Bronchial epithelial cell (primary cell): ENCODE measurements around the gene DYNLT3. TPM values are rescaled to one million over a fixed set of nuclear protein-coding genes. Genes with fewer than 3 reads are reported as not detected.

Source experiments
- DNase-seq: peaks from one replicate; pipeline ENCODE4 v3.0.0-alpha.2; 2010; ENCODE audit warnings: low read depth
- FAIRE-seq: peaks from 2 replicates; lab custom pipeline; 2011; peaks lifted over from hg19 to GRCh38; lab: Jason Lieb, UNC
- H3K27me3 ChIP-seq: 2 replicates; pipeline ENCODE4 v1.5.1; 2011; ENCODE audit warnings: low read length; ENCODE audit not compliant: control insufficient read depth, insufficient read depth
- H3K36me3 ChIP-seq: 2 replicates; pipeline ENCODE4 v1.5.1; 2011; ENCODE audit warnings: low read length; ENCODE audit not compliant: control insufficient read depth, insufficient read depth
- H3K4me3 ChIP-seq: 2 replicates; pipeline ENCODE4 v1.5.1; 2011; ENCODE audit warnings: mild to moderate bottlenecking, low read depth, low read length, control low read depth
- total RNA-seq: library from RNA; depleted of rRNA; stranded (reverse); fragments of >200 nt; gene quantifications from 2 replicates; pipeline ENCODE4 v1.2.1, GENCODE V29; 2014
- TF ChIP-seq, protein P1 (sequence below): IDR thresholded peaks from 2 replicates; pipeline ENCODE4 v1.5.1; 2011; ENCODE audit warnings: mild to moderate bottlenecking, moderate library complexity, low read length, control low read depth, inconsistent platforms; ENCODE audit not compliant: insufficient read depth, severe bottlenecking

Gene DYNLT3
- total RNA-seq, 1 donor from 2014 or later, result 38.7 TPM

DNA sequence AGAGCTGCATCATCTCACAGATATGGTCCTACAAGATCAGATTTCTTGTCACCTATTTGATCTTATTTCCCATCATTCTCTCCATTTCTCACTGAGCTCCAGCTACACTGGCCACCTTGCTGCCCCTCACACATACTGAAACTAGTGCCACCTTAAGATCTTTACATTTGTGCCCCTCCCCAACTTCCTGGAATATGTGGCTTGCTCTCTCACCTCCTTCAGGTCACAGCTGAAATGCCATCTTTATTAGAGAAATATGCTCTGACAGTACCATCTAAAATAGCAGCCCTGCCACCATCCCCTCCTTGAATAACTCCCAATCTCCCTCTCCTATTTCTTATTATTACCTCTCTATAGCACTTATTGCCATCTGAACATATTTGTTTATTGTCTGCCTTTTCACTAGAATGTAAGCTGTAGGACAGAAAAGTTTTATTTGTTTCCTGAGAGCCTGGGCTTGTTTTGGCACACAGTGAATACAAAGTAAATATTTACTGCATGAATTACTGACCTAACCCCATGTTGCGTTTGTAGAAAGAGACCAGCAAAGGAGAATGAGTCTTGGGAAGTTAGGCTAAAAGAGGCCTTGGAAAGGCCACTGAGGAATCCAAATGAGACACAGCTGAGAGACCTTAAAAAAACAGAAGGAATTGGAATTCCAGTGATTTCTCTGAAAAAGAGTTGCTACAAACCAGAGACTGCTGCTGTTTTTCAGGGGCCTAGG is 22.7 kb downstream of the DYNLT3 start:
- no peak for DNase-seq
- FAIRE-seq, result no peak

DNA sequence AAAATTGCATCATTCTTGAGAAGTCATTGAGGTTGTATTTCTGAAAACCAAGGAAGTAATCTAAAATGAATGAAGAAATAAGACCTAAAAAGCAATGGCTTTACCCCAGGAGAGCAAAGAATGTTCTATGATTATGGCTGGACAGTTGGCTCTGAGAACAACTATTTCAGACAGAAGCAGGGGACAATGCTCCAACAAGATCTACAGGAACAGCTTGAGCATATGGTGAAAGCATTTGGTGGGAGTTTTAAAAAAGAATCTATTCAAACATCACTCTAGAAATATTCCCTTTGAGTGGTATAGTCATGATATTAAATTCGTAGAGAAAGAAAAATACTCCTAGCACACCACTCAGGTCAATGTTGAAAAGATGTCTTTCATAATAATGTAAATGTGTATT is 26.7 kb downstream of the DYNLT3 start:
- FAIRE-seq (no peak), DNase-seq (no peak)
- Histone ChIP-seq H3K36me3 (no peaks in the 10 kb centered on the region), H3K27me3 (no peaks in the 10 kb centered on the region), H3K4me3 (no peak overlapping the region)
- TF ChIP-seq, protein P1, sequence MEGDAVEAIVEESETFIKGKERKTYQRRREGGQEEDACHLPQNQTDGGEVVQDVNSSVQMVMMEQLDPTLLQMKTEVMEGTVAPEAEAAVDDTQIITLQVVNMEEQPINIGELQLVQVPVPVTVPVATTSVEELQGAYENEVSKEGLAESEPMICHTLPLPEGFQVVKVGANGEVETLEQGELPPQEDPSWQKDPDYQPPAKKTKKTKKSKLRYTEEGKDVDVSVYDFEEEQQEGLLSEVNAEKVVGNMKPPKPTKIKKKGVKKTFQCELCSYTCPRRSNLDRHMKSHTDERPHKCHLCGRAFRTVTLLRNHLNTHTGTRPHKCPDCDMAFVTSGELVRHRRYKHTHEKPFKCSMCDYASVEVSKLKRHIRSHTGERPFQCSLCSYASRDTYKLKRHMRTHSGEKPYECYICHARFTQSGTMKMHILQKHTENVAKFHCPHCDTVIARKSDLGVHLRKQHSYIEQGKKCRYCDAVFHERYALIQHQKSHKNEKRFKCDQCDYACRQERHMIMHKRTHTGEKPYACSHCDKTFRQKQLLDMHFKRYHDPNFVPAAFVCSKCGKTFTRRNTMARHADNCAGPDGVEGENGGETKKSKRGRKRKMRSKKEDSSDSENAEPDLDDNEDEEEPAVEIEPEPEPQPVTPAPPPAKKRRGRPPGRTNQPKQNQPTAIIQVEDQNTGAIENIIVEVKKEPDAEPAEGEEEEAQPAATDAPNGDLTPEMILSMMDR, result no peak

More for the DNA sequence above, 22.7 kb downstream of the DYNLT3 start:
- Histone ChIP-seq H3K36me3 (no peaks in the 10 kb centered on the region), H3K4me3 (no peak overlapping the region), H3K27me3 (no peaks in the 10 kb centered on the region)
- TF ChIP-seq, protein P1, result no peak

DNA sequence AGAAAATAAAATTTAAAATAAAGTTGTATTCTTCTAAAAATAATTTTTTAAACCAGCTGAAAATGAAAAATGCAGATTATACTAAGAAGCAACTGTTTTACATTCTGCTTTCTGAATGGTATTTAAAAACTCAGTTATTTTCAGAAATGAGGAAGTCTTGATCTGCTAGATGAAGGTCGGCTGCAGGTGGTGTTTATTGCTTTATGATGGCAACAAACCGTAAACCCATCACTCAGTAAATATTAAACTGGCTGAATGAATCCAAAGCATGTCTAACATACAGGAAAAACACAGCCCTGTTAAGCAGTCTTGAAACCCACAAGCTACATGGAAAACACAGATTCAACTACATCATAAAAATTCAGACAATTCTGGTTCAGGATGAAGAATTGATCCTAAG is 29.3 kb downstream of the DYNLT3 start:
- DNase-seq, result no peak
- no peak for FAIRE-seq
- Histone ChIP-seq H3K27me3 (no peaks in the 10 kb centered on the region), H3K36me3 (no peaks in the 10 kb centered on the region), H3K4me3 (no peak overlapping the region)
- TF ChIP-seq, protein P1, result no peak

DNA sequence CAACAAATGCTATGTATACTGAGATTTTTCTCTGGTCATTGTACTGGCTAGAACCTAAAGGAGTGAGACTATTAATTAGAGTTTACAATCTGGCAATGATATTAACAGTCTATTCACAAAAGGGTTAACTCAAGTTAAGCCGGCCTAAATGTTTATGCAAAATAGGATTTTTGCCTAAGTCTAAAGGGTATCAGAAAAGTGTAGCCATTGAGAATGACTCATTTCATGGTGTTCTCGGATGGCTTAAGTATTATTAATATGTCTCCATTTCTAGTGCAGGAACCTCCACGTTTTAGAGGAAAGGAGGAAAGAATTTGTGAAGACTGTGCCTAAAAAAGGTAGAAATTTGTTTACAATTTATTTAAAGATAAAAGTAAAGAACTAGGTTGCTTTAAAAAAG is 29.8 kb downstream of the DYNLT3 start:
- Histone ChIP-seq H3K36me3 (no peaks in the 10 kb centered on the region), H3K4me3 (no peak overlapping the region), H3K27me3 (no peaks in the 10 kb centered on the region)
- FAIRE-seq (no peak), DNase-seq (no peak)
- TF ChIP-seq, protein P1, result no peak

DNA sequence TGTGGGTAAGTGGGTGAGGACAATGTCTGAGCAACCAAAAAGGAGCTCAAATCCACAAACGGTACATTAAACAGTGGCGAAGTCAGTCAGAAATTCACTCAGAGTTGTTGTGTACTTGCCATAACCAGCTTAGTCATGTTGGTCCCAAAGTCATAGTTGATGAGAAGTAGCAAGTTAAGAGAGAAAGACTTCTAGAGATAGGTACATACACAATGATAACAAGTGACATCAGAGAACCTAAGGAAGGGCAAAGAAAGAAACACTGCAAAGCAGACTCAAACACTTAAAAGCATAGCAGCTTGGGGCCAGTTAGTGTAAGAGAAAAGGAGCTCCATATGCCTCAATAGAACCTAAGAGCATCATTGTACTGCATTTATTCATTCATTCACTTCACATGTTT is 30.2 kb downstream of the DYNLT3 start:
- Histone ChIP-seq H3K4me3 (no peak overlapping the region), H3K36me3 (no peaks in the 10 kb centered on the region), H3K27me3 (no peaks in the 10 kb centered on the region)
- TF ChIP-seq, protein P1, result no peak
- DNase-seq, result no peak
- FAIRE-seq, result no peak

DNA sequence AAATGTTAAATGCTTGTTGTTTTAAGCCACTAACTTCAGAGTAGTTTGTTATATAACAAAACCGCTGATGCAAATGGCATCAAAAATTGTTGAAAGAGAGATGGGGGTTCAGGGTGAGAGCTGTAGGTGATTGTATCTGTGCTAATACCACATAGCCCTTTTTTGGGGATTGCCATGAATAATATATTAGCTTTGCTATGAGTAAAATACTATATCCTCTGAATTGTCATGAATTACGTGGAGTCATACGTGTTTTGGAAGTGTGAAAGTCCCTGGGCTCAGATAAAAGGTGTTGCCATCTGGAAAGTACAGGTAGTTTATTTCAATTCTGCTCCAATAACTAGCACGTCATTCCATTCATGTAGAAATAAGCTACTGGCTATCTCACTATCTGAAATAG is 30.6 kb downstream of the DYNLT3 start:
- FAIRE-seq (no peak), DNase-seq (no peak)
- Histone ChIP-seq H3K36me3 (no peaks in the 10 kb centered on the region), H3K27me3 (no peaks in the 10 kb centered on the region), H3K4me3 (no peak overlapping the region)
- TF ChIP-seq, protein P1, result no peak
